B cell (primary cell): Measurements from ENCODE around the gene CGB8. TPM values are rescaled to one million over a fixed set of nuclear protein-coding genes. Genes with fewer than 3 reads are reported as not detected.
"Not testable (repeated sequence)": the region's sequence is repeated elsewhere in the genome, so short reads cannot be mapped to it uniquely, and the experiment has no call there.

ENCODE experiments used
- ATAC-seq: fragments of 200-7000 bp; cut with Tn5 transposase; one replicate; pipeline ENCODE4 v1.10.0; 2021; ENCODE audit warnings: low read depth, mild to moderate bottlenecking, moderate number of reproducible peaks, moderate library complexity
- CTCF ChIA-PET: fragments of 350-600 bp; sonication (Branson Sonifier 250); formaldehyde crosslinking; loops from one replicate; lab custom pipeline; 2021; ENCODE audit warnings: antibody characterized with exemption, inconsistent platforms; lab: Charles Lee
- POLR2A ChIA-PET: fragments of 350-600 bp; sonication (Branson Sonifier 250); formaldehyde crosslinking; loops from one replicate; lab custom pipeline; 2021; ENCODE audit warnings: antibody characterized with exemption; lab: Charles Lee
- DNase-seq: peaks from one replicate; pipeline ENCODE4 v3.0.0; 2013
- H2AFZ ChIP-seq: 2 replicates; pipeline ENCODE4 v1.6.1; 2012; ENCODE audit warnings: mild to moderate bottlenecking, low read depth, low read length; ENCODE audit not compliant: insufficient read depth, poor library complexity, severe bottlenecking
- H3K27ac ChIP-seq, 2 donors: 1 replicate in 1 of 2; 2 replicates in 1 of 2; pipeline ENCODE4 v1.5.1; 2012 to 2013; ENCODE audit warnings: low read length in 2 of 2, mild to moderate bottlenecking in 2 of 2, moderate library complexity in 1 of 2
- H3K27me3 ChIP-seq, 4 experiments: fragments of 200-600 bp in 1 of 4; sonication (generic) in 1 of 4; replicated peaks in 1 of 4; 1 replicate in 2 of 4; 2 replicates in 2 of 4; pipeline versions ENCODE4 v1.6.1 to v1.7.0; 2013 to 2016; ENCODE audit warnings: low read length in 3 of 4, mild to moderate bottlenecking in 2 of 4, mixed read lengths in 1 of 4, moderate library complexity in 1 of 4; ENCODE audit not compliant: insufficient read depth in 4 of 4, control insufficient read depth in 3 of 4; ENCODE audit errors: control extremely low read depth in 1 of 4
- H3K36me3 ChIP-seq, 2 experiments: replicated peaks in 1 of 2; 1 replicate in 1 of 2; 2 replicates in 1 of 2; pipeline versions ENCODE4 v1.6.1 to v1.7.1; 2013; ENCODE audit warnings: low read length in 1 of 2; ENCODE audit not compliant: insufficient read depth in 2 of 2, control insufficient read depth in 1 of 2; ENCODE audit errors: control extremely low read depth in 1 of 2, extremely low read depth in 1 of 2
- H3K4me1 ChIP-seq, 2 donors: fragments of 200-600 bp in 1 of 2; sonication (generic) in 1 of 2; 1 replicate in 1 of 2; 2 replicates in 1 of 2; pipeline versions ENCODE4 v1.5.1 to v1.6.1; 2013 to 2017; ENCODE audit warnings: low read length in 2 of 2; ENCODE audit not compliant: control insufficient read depth in 2 of 2, insufficient read depth in 2 of 2
- H3K4me2 ChIP-seq: replicated peaks from 2 replicates; pipeline ENCODE3; 2012; ENCODE audit warnings: mild to moderate bottlenecking, low read depth, low read length; ENCODE audit not compliant: poor library complexity, severe bottlenecking
- H3K4me3 ChIP-seq, 5 experiments: fragments of 200-600 bp in 1 of 5; sonication (generic) in 1 of 5; 1 replicate in 3 of 5; 2 replicates in 2 of 5; pipeline versions ENCODE4 v1.5.1 to v1.7.0; 2011 to 2016; ENCODE audit warnings: low read length in 4 of 5, mild to moderate bottlenecking in 4 of 5, low read depth in 2 of 5, control low read depth in 1 of 5, moderate library complexity in 1 of 5; ENCODE audit not compliant: insufficient read depth in 1 of 5; ENCODE audit errors: control extremely low read depth in 1 of 5, extremely low read depth in 1 of 5
- H3K79me2 ChIP-seq: fragments of 200-600 bp; sonication (generic); one replicate; pipeline ENCODE4 v1.6.0; 2016; ENCODE audit warnings: low read length; ENCODE audit not compliant: control insufficient read depth, insufficient read depth
- H3K9ac ChIP-seq: fragments of 200-600 bp; sonication (generic); 2 replicates; pipeline ENCODE4 v1.6.1; 2017; ENCODE audit warnings: mild to moderate bottlenecking, low read length, moderate library complexity
- H3K9me3 ChIP-seq, 3 donors: one replicate each; pipeline versions ENCODE4 v1.6.1 to v1.7.1; 2013; ENCODE audit warnings: low read length in 2 of 3; ENCODE audit not compliant: control insufficient read depth in 2 of 3, insufficient read depth in 1 of 3; ENCODE audit errors: control extremely low read depth in 1 of 3
- H4K20me1 ChIP-seq: 2 replicates; pipeline ENCODE4 v1.6.0; 2012; ENCODE audit warnings: mild to moderate bottlenecking, low read length; ENCODE audit not compliant: insufficient read depth, control insufficient read depth, poor library complexity, severe bottlenecking
- H3K27ac Mint-ChIP-seq: one replicate; pipeline ENCODE4 v1.8.0; 2021; ENCODE audit warnings: mixed read lengths
- H3K27me3 Mint-ChIP-seq: one replicate; pipeline ENCODE4 v1.8.0; 2021; ENCODE audit warnings: mixed read lengths
- H3K4me1 Mint-ChIP-seq: one replicate; pipeline ENCODE4 v1.8.0; 2021; ENCODE audit warnings: mixed read lengths
- H3K4me3 Mint-ChIP-seq: one replicate; pipeline ENCODE4 v1.8.0; 2021; ENCODE audit warnings: mixed read lengths
- H3K9me3 Mint-ChIP-seq: one replicate; pipeline ENCODE4 v1.8.0; 2022; ENCODE audit warnings: mixed read lengths; ENCODE audit not compliant: insufficient read depth
- CTCF ChIP-seq: fragments of 200-600 bp; IDR thresholded peaks from one replicate; pipeline ENCODE4 v1.8.0; 2022; ENCODE audit warnings: antibody characterized with exemption, mild to moderate bottlenecking
- EZH2 ChIP-seq: IDR thresholded peaks from 2 replicates; pipeline ENCODE4 v1.6.1; 2012; ENCODE audit warnings: borderline replicate concordance, low read depth, mild to moderate bottlenecking, moderate library complexity, low read length; ENCODE audit not compliant: insufficient read depth, poor library complexity, severe bottlenecking
- WGBS: methylation state at CpG from one replicate; pipeline ENCODE4 v1.1.5; 2013; ENCODE audit warnings: missing lambda C conversion rate; ENCODE audit not compliant: insufficient coverage; 5-methylcytosine and 5-hydroxymethylcytosine counted together
- intact Hi-C: fragments of 100-400 bp; cut with micrococcal nuclease; formaldehyde crosslinking; loops from one replicate; pipeline ENCODE4 v1.10.0; 2022
- polyA minus RNA-seq: library from RNA; depleted of rRNA, polyadenylated mRNA; stranded (reverse); fragments of >200 nt; gene quantifications from 2 replicates; pipeline ENCODE4 v1.2.3, GENCODE V29; 2012
- polyA plus RNA-seq: library from polyadenylated mRNA; depleted of rRNA; stranded (reverse); fragments of >200 nt; gene quantifications from 2 replicates; pipeline ENCODE4 v1.2.3, GENCODE V29; 2012
- total RNA-seq, 2 donors: library from RNA; stranded (reverse); fragments of 120-200 nt in 1 of 2; gene quantifications; 1 replicate in 1 of 2; 2 replicates in 1 of 2; pipeline versions ENCODE4 v1.2.3 to v1.2.4, GENCODE V29; 2013 to 2022

CGB8 gene
- total RNA-seq (not detected in 2 replicates), polyA plus RNA-seq (not detected in 2 replicates), polyA minus RNA-seq (not detected in 2 replicates)
- not detected for total RNA-seq (2013)

- intact Hi-C loops: not testable (repeated sequence)
These were observed at the start of gene CGB8 for GRCh38 chr19:49049011-49049410. TSS of gene CGB8 (minus strand) at chr19:49049111. CDS start at chr19:49048739, 372 bp downstream.

GRCh38 chr19:49097453-49098288 lies 48.8 kb upstream of the CGB8 start:
- H3K4me1 Mint-ChIP-seq: peaks cover 4% of the 10 kb centered on the region

More at GRCh38 chr19:49049011-49049410, at the start of gene CGB8:
- H3K9me3 ChIP-seq, H3K4me3 ChIP-seq, H2AFZ ChIP-seq, H3K9me3 Mint-ChIP-seq, H3K9ac ChIP-seq, H4K20me1 ChIP-seq, H3K4me1 ChIP-seq, H3K27ac Mint-ChIP-seq, H3K4me1 Mint-ChIP-seq, H3K27ac ChIP-seq, DNase-seq, H3K36me3 ChIP-seq, H3K27me3 Mint-ChIP-seq, H3K4me3 Mint-ChIP-seq, H3K27me3 ChIP-seq, H3K79me2 ChIP-seq, CTCF ChIA-PET, H3K4me2 ChIP-seq, POLR2A ChIA-PET, ATAC-seq: not testable (repeated sequence)
- 67% methylated on average over 5 of the region's 12 CpGs for WGBS

More at GRCh38 chr19:49097453-49098288, 48.8 kb upstream of the CGB8 start:
- Histone ChIP-seq H3K36me3 (peaks cover 1 to 69% of the 10 kb centered on the region in 2 experiments), H3K27ac (no peak overlapping the region), H3K79me2 (peaks cover 54% of the 10 kb centered on the region), H4K20me1 (peaks cover 93% of the 10 kb centered on the region), H3K9me3 (no peaks in the 10 kb centered on the region), H3K4me3 (no peak overlapping the region), H2AFZ (no peak overlapping the region), H3K4me1 (no peaks in the 10 kb centered on the region), H3K4me2 (no peak overlapping the region), H3K27me3 (no peaks in the 10 kb centered on the region), H3K9ac (no peak overlapping the region)
- DNase-seq: peak; percentile 84
- ChIA-PET CTCF (interaction anchor here (0.6 to 4.5 kb wide), 53 partner anchors 8 to 467 kb away, joined by 3 to 89 read pairs (median 4); partner anchors contain the start of genes CGB7, HRC, LIN7B and PIH1D1), POLR2A (interaction anchor here (0.6 to 1.0 kb wide), 3 partner anchors 101 to 371 kb away, joined by 4 to 10 read pairs (median 4); no protein-coding TSS in a partner anchor)
- no peaks in the 10 kb centered on the region for H3K9me3 Mint-ChIP-seq
- no peak overlapping the region for H3K27ac Mint-ChIP-seq
- no peak overlapping the region for H3K4me3 Mint-ChIP-seq
- WGBS: 64% methylated on average over 5 of the region's 8 CpGs
- intact Hi-C loops: loop anchor here (1.0 to 2.0 kb wide), 5 partner anchors 17 to 128 kb away; partner anchors contain the start of gene LIN7B
- ATAC-seq: peak; percentile 95
- no peaks in the 10 kb centered on the region for H3K27me3 Mint-ChIP-seq
- TF ChIP-seq EZH2 (no peak), CTCF (peak; percentile 99)
